Stomach (tissue), 9 donors: Measurements from ENCODE around the gene EFR3B. TPM values are rescaled to one million over a fixed set of nuclear protein-coding genes. Genes with fewer than 3 reads are reported as not detected.

Source experiments
- DNase-seq, 2 donors: peaks; one replicate each; pipeline versions ENCODE4 v3.0.0 to v3.0.0-alpha.2; 2013 to 2019
- H3K27ac ChIP-seq, 5 donors: fragments of 200-600 bp in 4 of 5; sonication (generic) in 4 of 5; one replicate each; pipeline ENCODE4 v1.5.1; 2013 to 2019; ENCODE audit warnings: mild to moderate bottlenecking in 1 of 5, moderate library complexity in 1 of 5
- H3K27me3 ChIP-seq, 3 donors: fragments of 200-600 bp; sonication (generic); one replicate each; pipeline ENCODE4 v1.5.1; 2017 to 2019; ENCODE audit warnings: mixed run types in 1 of 3
- H3K36me3 ChIP-seq, 4 donors: fragments of 200-600 bp; sonication (generic); 1 replicate in 3 of 4; 2 replicates in 1 of 4; pipeline ENCODE4 v1.5.1; 2016 to 2019
- H3K4me1 ChIP-seq, 4 donors: fragments of 200-600 bp; sonication (generic); one replicate each; pipeline ENCODE4 v1.5.1; 2016 to 2019
- H3K4me3 ChIP-seq, 4 donors: fragments of 200-600 bp; sonication (generic) in 3 of 4; one replicate each; pipeline ENCODE4 v1.5.1; 2016 to 2019; ENCODE audit warnings: mild to moderate bottlenecking in 1 of 4
- H3K9me3 ChIP-seq, 4 donors: fragments of 200-600 bp; sonication (generic); one replicate each; pipeline ENCODE4 v1.5.1; 2016 to 2019
- CTCF ChIP-seq, 7 experiments: fragments of 450-650 bp in 4 of 7; fragments of 200-600 bp in 3 of 7; sonication (generic) in 3 of 7; IDR thresholded peaks; one replicate each; pipeline ENCODE4 v1.5.1; 2016 to 2019; ENCODE audit warnings: antibody characterized with exemption in 7 of 7, control low read depth in 2 of 7, mild to moderate bottlenecking in 1 of 7
- EP300 ChIP-seq: sonication (generic); formaldehyde crosslinking; IDR thresholded peaks from one replicate; pipeline ENCODE4 v1.6.1; 2017; ENCODE audit warnings: antibody characterized with exemption
- POLR2A ChIP-seq, 4 donors: fragments of 450-650 bp; IDR thresholded peaks; one replicate each; pipeline ENCODE4 v1.6.1; 2016; ENCODE audit warnings: antibody characterized with exemption in 4 of 4, control low read depth in 2 of 4, mild to moderate bottlenecking in 1 of 4, moderate library complexity in 1 of 4
- POLR2AphosphoS5 ChIP-seq, 3 donors: sonication (generic); formaldehyde crosslinking; IDR thresholded peaks; one replicate each; pipeline ENCODE4 v1.6.1; 2016; ENCODE audit warnings: antibody characterized with exemption in 3 of 3
- WGBS, 5 donors: extraction: QIAGEN DNeasy Blood & Tissue Kit in 3 of 5; methylation state at CpG; one replicate each; pipeline versions ENCODE4 v1.1.5 to v1.1.7; 2013 to 2018; 5-methylcytosine and 5-hydroxymethylcytosine counted together
- intact Hi-C: fragments of 100-400 bp; cut with DNase I; formaldehyde crosslinking; loops from one replicate; pipeline ENCODE4 v1.15.1; 2023; ENCODE audit warnings: low total_unique reads
- polyA plus RNA-seq, 3 donors: library from polyadenylated mRNA; stranded (reverse); fragments of 200-250 nt; gene quantifications; one replicate each; pipeline ENCODE4 v1.2.3, GENCODE V29; 2013
- total RNA-seq, 5 donors: library from RNA; depleted of rRNA; stranded (reverse); fragments of >200 nt; gene quantifications; one replicate each; pipeline versions ENCODE4 v1.1.0 to v1.2.3, GENCODE V29; 2014 to 2016
- donor health status: healthy with polysubstance abuse.
- donor health status: Bipolar disorder and iron deficiency.
- donor health status: healthy.

The EFR3B gene
- total and polyA plus RNA-seq, 8 donors: 0.10 to 4.5 (median 0.58) TPM; not detected in 1

GRCh38 chr2:25129901-25130520 is 88.1 kb downstream of the EFR3B start:
- WGBS, 5 donors: 77 to 86% (median 86%) methylated on average over 12 to 15 of the region's 15 CpGs
- DNase-seq: no peak
- TF ChIP-seq CTCF (IDR thresholded peaks at IDR 0.05) (no peak), EP300 (no peak), POLR2AphosphoS5 (IDR thresholded peaks at IDR 0.05) (no peak), POLR2A (IDR thresholded peaks at IDR 0.05) (no peak)

GRCh38 chr2:25131253-25131566 is 89.3 kb downstream of the EFR3B start:
- no peaks in the 10 kb centered on the region for H3K9me3 ChIP-seq
- H3K27me3 ChIP-seq: peaks cover 0 to 58% (median 20%) of the 10 kb centered on the region in 3 donors
- H3K4me3 ChIP-seq: peak overlapping the region; percentile 32 to 43 (median 36)
- intact Hi-C loops: loop anchor here (5.0 kb wide), 1 partner anchor 154 kb away; no protein-coding TSS in a partner anchor
- peaks cover 6 to 22% (median 18%) of the 10 kb centered on the region in 4 donors for H3K4me1 ChIP-seq
- no peak overlapping the region for H3K27ac ChIP-seq
- TF ChIP-seq CTCF (IDR thresholded peaks at IDR 0.05): no peak
- TF ChIP-seq POLR2AphosphoS5 (IDR thresholded peaks at IDR 0.05): no peak
- no peak for TF ChIP-seq POLR2A (IDR thresholded peaks at IDR 0.05)
- TF ChIP-seq EP300: no peak
- no peak for DNase-seq
- no peaks in the 10 kb centered on the region for H3K36me3 ChIP-seq
- 61 to 93% (median 65%) methylated on average over 8 to 24 of the region's 24 CpGs for WGBS, 5 donors

More at GRCh38 chr2:25129901-25130520, 88.1 kb downstream of the EFR3B start:
- Histone ChIP-seq H3K9me3 (no peaks in the 10 kb centered on the region), H3K27ac (no peak overlapping the region), H3K4me3 (no peak overlapping the region), H3K27me3 (peaks cover 0 to 51% (median 20%) of the 10 kb centered on the region in 3 donors), H3K36me3 (no peaks in the 10 kb centered on the region), H3K4me1 (peaks cover 6 to 22% (median 18%) of the 10 kb centered on the region in 4 donors)
- intact Hi-C loops: loop anchor here (5.0 kb wide), 1 partner anchor 153 kb away; no protein-coding TSS in a partner anchor

- H3K27ac ChIP-seq: no peak overlapping the region
- H3K4me3 ChIP-seq: peak overlapping the region; percentile 32 to 43 (median 36)
- H3K36me3 ChIP-seq: no peaks in the 10 kb centered on the region
- intact Hi-C loops: loop anchor here (5.0 kb wide), 1 partner anchor 154 kb away; no protein-coding TSS in a partner anchor
- H3K4me1 ChIP-seq: peaks cover 6 to 22% (median 18%) of the 10 kb centered on the region in 4 donors
- H3K9me3 ChIP-seq: no peaks in the 10 kb centered on the region
- TF ChIP-seq POLR2AphosphoS5 (IDR thresholded peaks at IDR 0.05): no peak
- no peak for TF ChIP-seq POLR2A (IDR thresholded peaks at IDR 0.05)
- TF ChIP-seq EP300: no peak
- TF ChIP-seq CTCF (IDR thresholded peaks at IDR 0.05): no peak
- WGBS, 5 donors: 5 to 18% (median 12%) methylated on average over 20 to 46 of the region's 53 CpGs
- H3K27me3 ChIP-seq: peaks cover 0 to 63% (median 20%) of the 10 kb centered on the region in 3 donors
- DNase-seq: peak; percentile 30 to 76
Observed at GRCh38 chr2:25131567-25132298, 89.9 kb downstream of the EFR3B start.

- 30 to 48% (median 32%) methylated on average over 9 of the region's 9 CpGs for WGBS, 5 donors
- H3K4me1 ChIP-seq: peaks cover 6 to 22% (median 18%) of the 10 kb centered on the region in 4 donors
Observed at GRCh38 chr2:25132299-25132635, 90.4 kb downstream of the EFR3B start.

More at GRCh38 chr2:25132299-25132635, 90.4 kb downstream of the EFR3B start:
- Histone ChIP-seq H3K36me3 (no peaks in the 10 kb centered on the region), H3K27me3 (peaks cover 0 to 65% (median 25%) of the 10 kb centered on the region in 3 donors), H3K9me3 (no peaks in the 10 kb centered on the region), H3K27ac (no peak overlapping the region), H3K4me3 (peak overlapping the region; percentile 32 to 43 (median 36))
- peak in 1 of 2 donors; percentile 60 for DNase-seq
- TF ChIP-seq CTCF (IDR thresholded peaks at IDR 0.05) (no peak), POLR2AphosphoS5 (IDR thresholded peaks at IDR 0.05) (no peak), EP300 (no peak), POLR2A (IDR thresholded peaks at IDR 0.05) (no peak)
- intact Hi-C loops: loop anchor here (5.0 kb wide), 1 partner anchor 155 kb away; no protein-coding TSS in a partner anchor
